ENCODE data around the gene AKR1D1. TPM values are rescaled to one million over a fixed set of nuclear protein-coding genes. Genes with fewer than 3 reads are reported as not detected.

The AKR1D1 gene
- total RNA-seq, 1 experiment from 2014 or later: 2.3 TPM

- BruUV-seq (replicated peaks): no TSS peak
- Histone ChIP-seq H3K4me3 (ENCODE audit: low read depth, low read length) (no peak overlapping the region), H3K36me3 (ENCODE audit: control insufficient read depth, insufficient read depth, low read length) (no peaks in the 10 kb centered on the region; the same call in 1 of the 2 replicates), H3K27me3 (replicated peaks; ENCODE audit: control insufficient read depth, insufficient read depth, low read length) (no peaks in the 10 kb centered on the region), H3K9me3 (peaks cover 13% of the 10 kb centered on the region), H3K4me1 (peaks cover 14% of the 10 kb centered on the region)
- no peaks in the 10 kb centered on the region for H3K36me3 Mint-ChIP-seq (ENCODE audit: insufficient read depth, unreplicated experiment)
- no peak overlapping the region for H3K4me3 Mint-ChIP-seq (ENCODE audit: unreplicated experiment)
- ChIA-PET CTCF (no interaction called here), POLR2A (no interaction called here)
- DNase-seq: no peak
- H3K27ac Mint-ChIP-seq (ENCODE audit: unreplicated experiment): no peak overlapping the region
- TF ChIP-seq CTCF (IDR thresholded peaks at IDR 0.05; ENCODE audit: insufficient read depth in 1 of 2, low read depth in 1 of 2, low read length in 1 of 2, severe bottlenecking in 1 of 2, unreplicated experiment in 1 of 2): no peak
- no peaks in the 10 kb centered on the region for H3K27me3 Mint-ChIP-seq (ENCODE audit: insufficient read depth, unreplicated experiment)
- intact Hi-C loops (cut with micrococcal nuclease; ENCODE audit: unreplicated experiment): no loop called here
- H3K4me1 Mint-ChIP-seq (ENCODE audit: low read depth, unreplicated experiment): peaks cover 12% of the 10 kb centered on the region
- H3K9me3 Mint-ChIP-seq (ENCODE audit: unreplicated experiment): no peaks in the 10 kb centered on the region
Observed at GRCh38 chr7:138157702-138158101, 81.4 kb downstream of the AKR1D1 start.

GRCh38 chr7:138158739-138159528 lies 82.7 kb downstream of the AKR1D1 start:
- Mint-ChIP-seq H3K36me3 (ENCODE audit: insufficient read depth, unreplicated experiment) (no peaks in the 10 kb centered on the region), H3K27ac (ENCODE audit: unreplicated experiment) (peak overlapping the region; percentile 0), H3K4me1 (ENCODE audit: low read depth, unreplicated experiment) (peaks cover 12% of the 10 kb centered on the region), H3K4me3 (ENCODE audit: unreplicated experiment) (no peak overlapping the region), H3K9me3 (ENCODE audit: unreplicated experiment) (peaks cover 2% of the 10 kb centered on the region), H3K27me3 (ENCODE audit: insufficient read depth, unreplicated experiment) (no peaks in the 10 kb centered on the region)
- no peak for TF ChIP-seq CTCF (IDR thresholded peaks at IDR 0.05; ENCODE audit: insufficient read depth in 1 of 2, low read depth in 1 of 2, low read length in 1 of 2, severe bottlenecking in 1 of 2, unreplicated experiment in 1 of 2)
- peak in 1 of 2 experiments; percentile 13 for DNase-seq
- no TSS peak for BruUV-seq (replicated peaks)
- Histone ChIP-seq H3K27me3 (replicated peaks; ENCODE audit: control insufficient read depth, insufficient read depth, low read length) (no peaks in the 10 kb centered on the region), H3K36me3 (ENCODE audit: control insufficient read depth, insufficient read depth, low read length) (no peaks in the 10 kb centered on the region; the same call in 1 of the 2 replicates), H3K9me3 (peaks cover 21% of the 10 kb centered on the region), H3K4me1 (peaks cover 14% of the 10 kb centered on the region), H3K4me3 (ENCODE audit: low read depth, low read length) (no peak overlapping the region)
- POLR2A ChIA-PET: no interaction called here
- intact Hi-C loops (cut with micrococcal nuclease; ENCODE audit: unreplicated experiment): no loop called here
- CTCF ChIA-PET: interaction anchor here (0.7 kb wide), 1 partner anchor 1374 kb away, joined by 7 read pairs; no protein-coding TSS in a partner anchor

- H3K4me1 Mint-ChIP-seq (ENCODE audit: low read depth, unreplicated experiment): peaks cover 12% of the 10 kb centered on the region
- peak; percentile 53 to 70 for TF ChIP-seq CTCF (IDR thresholded peaks at IDR 0.05; ENCODE audit: insufficient read depth in 1 of 2, low read depth in 1 of 2, low read length in 1 of 2, severe bottlenecking in 1 of 2, unreplicated experiment in 1 of 2)
- DNase-seq: peak; percentile 83 to 92
- no peaks in the 10 kb centered on the region for H3K27me3 Mint-ChIP-seq (ENCODE audit: insufficient read depth, unreplicated experiment)
- BruUV-seq (replicated peaks): no TSS peak
- H3K36me3 Mint-ChIP-seq (ENCODE audit: insufficient read depth, unreplicated experiment): peaks cover 5% of the 10 kb centered on the region
- Histone ChIP-seq H3K36me3 (ENCODE audit: control insufficient read depth, insufficient read depth, low read length) (no peaks in the 10 kb centered on the region; the same call in 1 of the 2 replicates), H3K27me3 (replicated peaks; ENCODE audit: control insufficient read depth, insufficient read depth, low read length) (no peaks in the 10 kb centered on the region), H3K9me3 (peaks cover 38% of the 10 kb centered on the region), H3K4me3 (ENCODE audit: low read depth, low read length) (no peak overlapping the region), H3K4me1 (peaks cover 14% of the 10 kb centered on the region)
- ChIA-PET POLR2A (interaction anchor here (0.5 kb wide), 1 partner anchor 873 kb away, joined by 5 read pairs; no protein-coding TSS in a partner anchor), CTCF (interaction anchor here (0.9 to 2.3 kb wide), 3 partner anchors 160 to 577 kb away, joined by 3 to 28 read pairs (median 3); partner anchors contain the start of gene CREB3L2)
- intact Hi-C loops (cut with micrococcal nuclease; ENCODE audit: unreplicated experiment): loop anchor here (1.0 to 10.0 kb wide), 5 partner anchors 8 to 577 kb away; partner anchors contain the start of gene TRIM24
- H3K9me3 Mint-ChIP-seq (ENCODE audit: unreplicated experiment): peaks cover 17% of the 10 kb centered on the region
- H3K4me3 Mint-ChIP-seq (ENCODE audit: unreplicated experiment): no peak overlapping the region
- H3K27ac Mint-ChIP-seq (ENCODE audit: unreplicated experiment): no peak overlapping the region
Observed at GRCh38 chr7:138161600-138162081, 85.4 kb downstream of the AKR1D1 start.

Measured in Caco-2 (cell line).